Right atrium auricular region (tissue), 2 donors: ENCODE data around the gene FST. TPM values are rescaled to one million over a fixed set of nuclear protein-coding genes. Genes with fewer than 3 reads are reported as not detected.

Experiments
- DNase-seq: peaks from one replicate; pipeline ENCODE4 v3.0.0-alpha.2; 2019; ENCODE audit warnings: low spot score
- H3K27ac ChIP-seq, 2 donors: fragments of 200-600 bp; sonication (generic); 1 replicate in 1 of 2; 2 replicates in 1 of 2; pipeline ENCODE4 v1.5.1; 2016 to 2019
- H3K27me3 ChIP-seq, 2 donors: fragments of 200-600 bp; sonication (generic); one replicate each; pipeline versions ENCODE4 v1.5.1 to v1.6.0; 2017 to 2019
- H3K36me3 ChIP-seq: fragments of 200-600 bp; sonication (generic); one replicate; pipeline ENCODE4 v1.5.1; 2016
- H3K4me1 ChIP-seq, 2 donors: fragments of 200-600 bp; sonication (generic); one replicate each; pipeline versions ENCODE4 v1.5.1 to v1.6.0; 2017 to 2019
- H3K4me3 ChIP-seq, 2 donors: fragments of 200-600 bp; sonication (generic); 1 replicate in 1 of 2; 2 replicates in 1 of 2; pipeline ENCODE4 v1.5.1; 2017 to 2019; ENCODE audit warnings: mild to moderate bottlenecking in 1 of 2, moderate library complexity in 1 of 2
- H3K9me3 ChIP-seq, 2 donors: fragments of 200-600 bp; sonication (generic); one replicate each; pipeline ENCODE4 v1.5.1; 2019
- total RNA-seq, 2 donors: library from RNA; depleted of rRNA; stranded (reverse); fragments of >200 nt; gene quantifications; one replicate each; pipeline ENCODE4 v1.1.0, GENCODE V29; 2016
- TF ChIP-seq, protein P1 (sequence below), 2 donors: fragments of 200-600 bp; sonication (generic); IDR thresholded peaks; one replicate each; pipeline ENCODE4 v1.5.1; 2019; ENCODE audit warnings: antibody characterized with exemption in 2 of 2

FST gene
- total RNA-seq, 2 donors from 2014 or later: 0.70 to 1.5 TPM

GRCh38 chr5:53438079-53438478, 42.4 kb upstream of the FST start:
- Histone ChIP-seq H3K4me3 (no peak overlapping the region), H3K9me3 (no peaks in the 10 kb centered on the region), H3K36me3 (no peaks in the 10 kb centered on the region), H3K4me1 (no peaks in the 10 kb centered on the region), H3K27ac (no peak overlapping the region), H3K27me3 (no peaks in the 10 kb centered on the region)
- TF ChIP-seq, protein P1, sequence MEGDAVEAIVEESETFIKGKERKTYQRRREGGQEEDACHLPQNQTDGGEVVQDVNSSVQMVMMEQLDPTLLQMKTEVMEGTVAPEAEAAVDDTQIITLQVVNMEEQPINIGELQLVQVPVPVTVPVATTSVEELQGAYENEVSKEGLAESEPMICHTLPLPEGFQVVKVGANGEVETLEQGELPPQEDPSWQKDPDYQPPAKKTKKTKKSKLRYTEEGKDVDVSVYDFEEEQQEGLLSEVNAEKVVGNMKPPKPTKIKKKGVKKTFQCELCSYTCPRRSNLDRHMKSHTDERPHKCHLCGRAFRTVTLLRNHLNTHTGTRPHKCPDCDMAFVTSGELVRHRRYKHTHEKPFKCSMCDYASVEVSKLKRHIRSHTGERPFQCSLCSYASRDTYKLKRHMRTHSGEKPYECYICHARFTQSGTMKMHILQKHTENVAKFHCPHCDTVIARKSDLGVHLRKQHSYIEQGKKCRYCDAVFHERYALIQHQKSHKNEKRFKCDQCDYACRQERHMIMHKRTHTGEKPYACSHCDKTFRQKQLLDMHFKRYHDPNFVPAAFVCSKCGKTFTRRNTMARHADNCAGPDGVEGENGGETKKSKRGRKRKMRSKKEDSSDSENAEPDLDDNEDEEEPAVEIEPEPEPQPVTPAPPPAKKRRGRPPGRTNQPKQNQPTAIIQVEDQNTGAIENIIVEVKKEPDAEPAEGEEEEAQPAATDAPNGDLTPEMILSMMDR (IDR thresholded peaks at IDR 0.05): no peak
- no peak for DNase-seq

- H3K27ac ChIP-seq: no peak overlapping the region
- no peaks in the 10 kb centered on the region for H3K9me3 ChIP-seq
- H3K36me3 ChIP-seq: no peaks in the 10 kb centered on the region
- H3K4me3 ChIP-seq: no peak overlapping the region
- DNase-seq: no peak
- no peaks in the 10 kb centered on the region for H3K27me3 ChIP-seq
- H3K4me1 ChIP-seq: no peaks in the 10 kb centered on the region
- TF ChIP-seq, protein P1 (IDR thresholded peaks at IDR 0.05): no peak
These were observed 41.6 kb upstream of the FST start for GRCh38 chr5:53438486-53439472.

- H3K36me3 ChIP-seq: no peaks in the 10 kb centered on the region
These were observed 37.5 kb upstream of the FST start for GRCh38 chr5:53442961-53443360.

GRCh38 chr5:53445569-53445968, 34.9 kb upstream of the FST start:
- no peak overlapping the region for H3K4me3 ChIP-seq
- no peak overlapping the region for H3K27ac ChIP-seq
- H3K27me3 ChIP-seq: no peaks in the 10 kb centered on the region
- TF ChIP-seq, protein P1 (IDR thresholded peaks at IDR 0.05): no peak
- no peaks in the 10 kb centered on the region for H3K36me3 ChIP-seq
- no peaks in the 10 kb centered on the region for H3K9me3 ChIP-seq
- no peaks in the 10 kb centered on the region for H3K4me1 ChIP-seq
- DNase-seq: no peak

More at GRCh38 chr5:53442961-53443360, 37.5 kb upstream of the FST start:
- TF ChIP-seq, protein P1 (IDR thresholded peaks at IDR 0.05): no peak
- no peaks in the 10 kb centered on the region for H3K4me1 ChIP-seq
- H3K27ac ChIP-seq: no peak overlapping the region
- H3K27me3 ChIP-seq: no peaks in the 10 kb centered on the region
- H3K9me3 ChIP-seq: no peaks in the 10 kb centered on the region
- no peak overlapping the region for H3K4me3 ChIP-seq
- DNase-seq: no peak

- H3K36me3 ChIP-seq: no peaks in the 10 kb centered on the region
These were observed 33.5 kb upstream of the FST start for GRCh38 chr5:53446908-53447307.

More at GRCh38 chr5:53446908-53447307, 33.5 kb upstream of the FST start:
- DNase-seq: no peak
- H3K4me3 ChIP-seq: no peak overlapping the region
- H3K9me3 ChIP-seq: no peaks in the 10 kb centered on the region
- no peaks in the 10 kb centered on the region for H3K4me1 ChIP-seq
- TF ChIP-seq, protein P1 (IDR thresholded peaks at IDR 0.05): no peak
- no peaks in the 10 kb centered on the region for H3K27me3 ChIP-seq
- no peak overlapping the region for H3K27ac ChIP-seq
